ELR (cell line): ENCODE measurements around the gene SPAG8.

Source experiments
- DNase-seq: peaks from one replicate; pipeline ENCODE4 v3.0.0-alpha.2; 2015; ENCODE audit warnings: low read depth

Gene SPAG8, protein sequence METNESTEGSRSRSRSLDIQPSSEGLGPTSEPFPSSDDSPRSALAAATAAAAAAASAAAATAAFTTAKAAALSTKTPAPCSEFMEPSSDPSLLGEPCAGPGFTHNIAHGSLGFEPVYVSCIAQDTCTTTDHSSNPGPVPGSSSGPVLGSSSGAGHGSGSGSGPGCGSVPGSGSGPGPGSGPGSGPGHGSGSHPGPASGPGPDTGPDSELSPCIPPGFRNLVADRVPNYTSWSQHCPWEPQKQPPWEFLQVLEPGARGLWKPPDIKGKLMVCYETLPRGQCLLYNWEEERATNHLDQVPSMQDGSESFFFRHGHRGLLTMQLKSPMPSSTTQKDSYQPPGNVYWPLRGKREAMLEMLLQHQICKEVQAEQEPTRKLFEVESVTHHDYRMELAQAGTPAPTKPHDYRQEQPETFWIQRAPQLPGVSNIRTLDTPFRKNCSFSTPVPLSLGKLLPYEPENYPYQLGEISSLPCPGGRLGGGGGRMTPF

GRCh38 chr9:35812025-35812602 lies at the start of gene SPAG8:
TSS of gene SPAG8 (minus strand) at chr9:35812262. CDS start at chr9:35812147, 115 bp downstream.
- DNase-seq = peak; percentile 98

GRCh38 chr9:35861161-35861897 lies 49.3 kb upstream of the SPAG8 start:
- no peak for DNase-seq

DNA sequence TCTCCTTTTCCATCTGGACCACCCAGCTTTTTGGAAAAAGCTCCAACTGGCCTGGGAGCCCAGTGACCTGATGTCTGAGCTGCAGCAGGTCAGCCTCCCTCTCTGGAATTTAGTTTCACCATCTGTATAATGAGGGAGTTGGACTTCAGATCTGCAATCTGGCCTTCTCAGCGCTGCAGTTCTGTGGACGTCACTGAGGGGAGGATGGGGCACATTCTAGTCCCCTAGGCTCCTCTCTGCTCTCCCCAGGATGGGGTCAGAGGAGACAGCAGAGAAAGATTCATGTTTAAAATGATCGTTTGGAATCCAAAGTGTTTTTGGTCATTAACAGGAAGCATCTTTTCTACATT lies 47.9 kb upstream of the SPAG8 start:
- no peak for DNase-seq

GRCh38 chr9:35859310-35859989 lies 47.4 kb upstream of the SPAG8 start:
- DNase-seq = peak; percentile 19

DNA sequence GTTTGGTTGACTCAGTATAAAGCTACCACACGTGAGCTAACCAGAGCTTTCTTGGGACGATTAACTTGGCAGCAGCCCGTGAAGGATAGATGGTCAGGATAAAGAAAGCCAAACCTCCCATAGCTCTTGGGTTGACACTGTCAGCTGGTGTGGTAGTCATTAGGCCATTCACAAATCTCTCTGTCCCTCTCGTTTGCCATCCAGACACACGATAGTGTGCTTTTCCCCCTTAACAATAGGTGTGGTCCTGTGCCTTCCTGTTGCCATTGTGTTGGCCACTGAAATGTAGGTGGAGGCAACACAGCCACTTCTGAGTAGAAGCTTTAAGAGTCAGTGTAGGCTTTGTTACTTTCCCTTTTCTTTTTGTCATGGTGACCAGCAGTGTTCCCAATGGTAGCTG lies 46.4 kb upstream of the SPAG8 start:
- no peak for DNase-seq

GRCh38 chr9:35856882-35857281 lies 44.8 kb upstream of the SPAG8 start:
- no peak for DNase-seq

DNA sequence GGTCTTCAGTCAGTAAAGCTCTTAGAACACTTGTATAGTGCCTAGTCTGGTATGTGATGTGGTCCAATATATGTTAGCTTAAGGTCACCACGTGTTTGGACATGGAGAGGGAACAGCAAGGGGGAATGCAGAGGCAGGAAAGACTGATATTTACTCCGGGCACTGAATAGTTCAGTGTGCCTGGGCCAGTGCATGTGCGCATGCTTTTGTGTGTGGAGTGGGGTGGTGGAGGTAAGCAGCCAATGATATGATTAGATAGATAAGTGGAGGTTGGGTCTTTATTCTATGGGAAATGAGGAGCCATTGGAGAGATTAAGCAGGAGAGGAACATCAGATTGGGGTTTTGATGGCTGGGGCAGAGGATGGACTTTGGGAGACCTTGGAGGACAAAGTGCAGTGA lies 44.1 kb upstream of the SPAG8 start:
- no peak for DNase-seq

DNA sequence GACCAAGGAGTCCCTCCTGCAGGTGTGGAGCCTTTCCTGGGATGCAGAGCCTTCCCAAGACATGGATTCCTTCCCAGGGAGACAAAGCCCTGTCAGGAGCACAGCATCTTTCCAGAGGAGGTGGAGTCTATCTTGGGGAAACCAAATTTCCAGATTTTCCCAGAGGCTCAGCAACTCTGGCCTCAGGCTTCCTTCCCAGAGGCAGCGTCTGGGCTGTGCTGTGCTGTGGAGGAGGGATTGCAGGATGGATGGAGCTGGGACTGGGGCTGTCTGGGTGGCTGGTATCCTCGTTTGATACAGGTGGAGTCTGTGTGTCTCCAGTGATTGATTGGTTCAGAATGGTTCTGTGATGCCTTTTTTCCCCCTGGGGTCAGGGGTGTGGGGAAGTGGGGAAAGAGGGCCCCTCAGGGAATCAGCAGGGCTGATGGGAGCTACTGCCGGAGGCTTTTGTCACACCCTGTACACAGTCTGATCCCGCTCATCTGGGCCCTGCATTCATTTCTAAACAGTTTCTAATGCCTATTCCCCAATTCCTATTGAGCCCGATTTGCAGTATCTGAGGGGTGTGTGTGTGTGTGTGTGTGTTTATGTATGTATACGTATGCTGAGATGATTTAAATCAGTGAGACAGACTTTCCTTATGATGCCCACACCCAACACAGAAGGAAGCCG lies 42.2 kb upstream of the SPAG8 start:
- DNase-seq = no peak

DNA sequence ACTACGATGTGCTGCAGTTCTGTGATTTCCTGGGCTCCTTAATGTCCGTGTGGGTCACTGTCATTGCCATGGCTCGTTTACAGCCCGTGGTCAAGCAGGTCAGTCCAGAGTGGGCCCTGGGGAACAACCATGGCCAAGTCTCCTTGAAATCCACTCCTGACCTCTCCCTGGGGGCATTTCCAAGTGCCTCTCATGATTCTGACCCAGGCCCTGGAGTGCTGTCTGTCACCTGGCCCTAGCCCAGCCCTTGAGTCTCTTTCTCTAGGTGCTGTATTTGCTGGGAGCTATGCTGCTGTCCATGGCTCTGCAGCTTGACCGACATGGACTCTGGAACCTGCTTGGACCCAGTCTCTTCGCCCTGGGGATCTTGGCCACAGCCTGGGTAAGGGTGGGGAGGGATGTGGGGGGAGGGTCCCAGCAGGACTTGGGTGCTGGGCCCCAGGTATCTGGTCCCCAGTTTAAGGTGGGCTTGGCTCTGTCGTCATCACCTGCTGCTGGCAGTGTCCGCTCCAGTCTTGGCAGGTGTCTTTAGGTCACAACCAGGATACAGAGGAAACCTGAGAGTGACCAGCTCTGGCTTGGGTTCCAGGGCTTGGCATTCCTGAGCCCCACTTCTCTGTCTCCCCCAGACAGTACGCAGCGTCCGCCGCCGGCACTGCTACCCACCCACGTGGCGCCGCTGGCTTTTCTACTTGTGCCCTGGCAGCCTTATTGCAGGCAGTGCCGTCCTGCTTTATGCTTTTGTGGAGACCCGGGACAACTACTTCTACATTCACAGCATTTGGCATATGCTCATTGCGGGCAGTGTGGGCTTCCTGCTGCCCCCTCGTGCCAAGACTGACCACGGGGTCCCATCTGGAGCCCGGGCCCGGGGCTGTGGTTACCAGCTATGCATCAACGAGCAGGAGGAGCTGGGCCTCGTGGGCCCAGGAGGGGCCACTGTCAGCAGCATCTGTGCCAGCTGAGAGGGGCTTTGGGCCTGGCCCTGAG lies 41.1 kb upstream of the SPAG8 start:
- DNase-seq = no peak

DNA sequence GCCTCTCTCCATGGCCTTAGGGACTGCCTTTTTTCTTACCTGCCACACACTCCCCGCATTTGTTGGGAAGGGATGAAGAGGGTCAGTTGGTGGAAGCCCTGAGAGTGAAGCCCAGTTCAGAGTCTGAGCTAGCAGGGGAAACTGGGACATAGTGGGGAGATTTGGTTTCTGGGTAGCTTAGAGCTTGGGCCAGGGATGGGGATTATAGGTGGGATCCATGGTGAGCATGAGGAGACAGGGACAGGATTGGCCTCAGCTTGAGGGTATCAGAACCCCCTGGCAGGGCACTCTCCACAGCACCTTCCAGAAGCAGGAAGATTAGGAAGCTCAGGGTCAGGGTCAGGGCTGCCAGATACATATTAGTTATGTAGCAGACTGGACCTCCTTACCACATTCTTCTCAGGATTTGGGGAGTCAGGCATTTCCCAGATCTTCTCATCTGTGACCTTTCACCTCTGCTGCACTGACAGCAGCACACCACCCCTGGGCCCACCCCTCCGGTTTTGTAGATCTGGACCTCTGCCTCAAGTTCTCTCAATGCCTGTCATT lies 40.3 kb upstream of the SPAG8 start:
- no peak for DNase-seq

- DNase-seq = peak; percentile 98
Measured at GRCh38 chr9:35847792-35848572, 35.9 kb upstream of the SPAG8 start.

GRCh38 chr9:35845824-35846771 lies 34.0 kb upstream of the SPAG8 start:
- DNase-seq = no peak

DNA sequence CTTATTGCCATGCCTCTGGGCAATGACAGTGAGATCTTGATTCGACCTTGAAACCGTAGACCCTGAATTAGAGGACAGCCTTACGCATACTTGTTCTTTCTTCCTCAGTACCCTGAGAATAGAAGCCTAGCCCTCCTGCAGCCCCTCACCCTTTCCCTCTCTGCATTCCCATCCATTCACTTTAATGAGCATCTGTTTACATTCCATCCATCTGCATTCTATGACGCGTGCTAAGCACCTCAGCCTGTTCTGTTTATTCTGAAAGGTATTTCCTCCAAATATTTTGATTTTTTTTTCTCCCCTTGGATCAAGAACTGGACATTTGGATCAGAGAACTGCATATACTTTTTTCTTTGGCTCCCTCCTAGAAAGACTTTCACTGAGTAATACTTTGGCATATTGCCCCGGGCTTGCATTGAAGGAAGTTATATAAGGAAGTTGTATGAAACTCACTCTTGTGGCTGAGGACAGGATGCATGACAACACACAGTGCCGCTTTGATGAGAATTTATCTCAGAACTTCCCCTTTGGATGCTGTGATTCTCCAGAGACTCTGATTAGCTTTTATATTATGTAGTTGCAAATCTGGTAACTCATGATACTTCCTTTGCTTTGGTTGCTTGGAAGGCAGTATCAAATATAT lies 32.7 kb upstream of the SPAG8 start:
- peak; percentile 98 for DNase-seq

DNA sequence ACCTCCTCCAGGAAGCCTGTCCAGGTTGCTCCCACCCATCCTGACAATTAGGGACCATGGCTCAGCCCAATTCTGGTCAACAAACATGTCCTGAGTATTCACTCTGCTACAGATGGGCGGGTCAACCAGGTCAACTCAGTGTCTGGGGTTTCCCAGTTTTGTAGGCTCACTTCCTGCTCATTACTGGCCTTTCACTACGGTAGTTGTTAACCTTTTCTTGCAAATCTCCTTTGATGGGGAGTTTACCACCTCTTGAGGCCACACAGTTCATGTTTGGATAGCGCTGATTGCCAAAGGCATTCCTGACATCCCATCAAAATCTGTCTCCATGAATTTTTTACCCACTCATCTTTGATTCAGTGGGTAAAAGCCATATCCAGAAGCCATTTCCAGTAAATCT lies 30.7 kb upstream of the SPAG8 start:
- DNase-seq = no peak

GRCh38 chr9:35842020-35842745 lies 30.1 kb upstream of the SPAG8 start:
- no peak for DNase-seq

DNA sequence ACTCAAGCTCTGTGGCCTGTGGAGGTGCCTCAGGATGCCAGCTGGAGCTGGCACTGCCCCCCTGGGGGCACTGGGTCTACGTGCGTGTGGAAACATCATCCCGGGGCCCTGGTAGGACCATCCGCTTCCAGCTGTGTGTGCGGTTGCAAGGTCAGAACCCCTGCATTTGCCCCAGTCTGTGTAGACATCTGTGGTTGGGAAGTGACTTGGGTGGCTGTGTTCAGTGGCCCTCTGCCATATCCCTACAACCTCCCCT lies 29.5 kb upstream of the SPAG8 start:
- DNase-seq = no peak

DNA sequence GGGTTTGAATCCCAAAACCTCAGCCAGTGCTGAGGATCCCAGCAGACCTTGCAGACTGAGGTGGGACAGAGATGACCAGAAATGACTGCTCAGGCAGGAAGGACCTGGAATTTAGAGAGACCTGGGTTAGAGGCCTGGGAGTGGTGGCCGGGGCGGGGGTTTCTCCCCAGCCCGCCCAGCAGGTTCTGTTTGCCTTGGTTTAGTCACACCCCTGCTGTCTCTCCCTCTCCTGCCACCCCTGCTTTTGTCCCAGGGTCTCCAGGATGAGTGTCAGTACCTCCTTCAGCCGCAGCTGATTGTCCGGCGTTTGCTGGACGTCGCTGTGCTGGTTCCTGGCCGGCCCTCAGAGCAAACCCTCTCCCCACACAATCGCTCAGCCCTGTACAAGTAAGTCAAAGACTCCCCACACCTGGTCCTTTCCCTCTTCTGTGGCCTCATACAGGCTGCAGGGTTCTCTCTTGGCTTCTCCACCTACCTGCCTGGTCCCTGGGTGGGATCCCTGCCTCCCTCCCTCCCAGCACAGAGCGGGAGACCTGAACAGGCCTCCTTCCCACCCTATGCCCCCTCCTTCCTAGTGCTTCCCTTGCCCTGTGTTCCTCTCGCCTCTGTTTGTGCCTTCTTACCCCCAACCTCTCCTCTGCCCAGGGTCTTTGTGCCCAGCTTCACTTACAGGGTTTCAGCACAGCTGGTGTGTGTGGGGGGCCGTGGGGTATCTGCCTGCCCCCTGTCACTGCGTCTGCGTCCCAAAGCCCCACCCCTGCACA lies 29.0 kb upstream of the SPAG8 start:
- no peak for DNase-seq
